Smooth muscle cell (in vitro differentiated cells): Measurements from ENCODE around the gene SLC18B1. TPM values are rescaled to one million over a fixed set of nuclear protein-coding genes. Genes with fewer than 3 reads are reported as not detected.

Experiments
- DNase-seq: peaks from one replicate; lab custom pipeline; 2025; ENCODE audit not compliant: unreplicated experiment; lab: John Stamatoyannopoulos, UW
- H2AFZ ChIP-seq: fragments of 200-600 bp; sonication (generic); 2 replicates; pipeline ENCODE4 v1.6.0; 2016; ENCODE audit warnings: antibody characterized with exemption, low read depth, mild to moderate bottlenecking
- H3F3A ChIP-seq: fragments of 200-600 bp; sonication (generic); 2 replicates; pipeline ENCODE4 v1.6.0; 2017; ENCODE audit warnings: antibody characterized with exemption, low read depth
- H3K27ac ChIP-seq: fragments of 200-600 bp; sonication (generic); 2 replicates; pipeline ENCODE4 v1.5.1; 2016; ENCODE audit warnings: low read depth, mild to moderate bottlenecking
- H3K27me3 ChIP-seq: fragments of 200-600 bp; sonication (generic); 2 replicates; pipeline ENCODE4 v1.6.1; 2016; ENCODE audit warnings: low read depth, mild to moderate bottlenecking
- H3K36me3 ChIP-seq: fragments of 200-600 bp; sonication (generic); 2 replicates; pipeline ENCODE4 v1.5.1; 2016; ENCODE audit warnings: low read depth
- H3K4me1 ChIP-seq: fragments of 200-600 bp; sonication (generic); 2 replicates; pipeline ENCODE4 v1.5.1; 2016; ENCODE audit warnings: low read depth
- H3K4me2 ChIP-seq: fragments of 200-600 bp; sonication (generic); 2 replicates; pipeline ENCODE4 v1.6.0; 2016; ENCODE audit warnings: mild to moderate bottlenecking
- H3K4me3 ChIP-seq: fragments of 200-600 bp; sonication (generic); 2 replicates; pipeline ENCODE4 v1.5.1; 2016; ENCODE audit warnings: mild to moderate bottlenecking
- H3K79me2 ChIP-seq: fragments of 200-600 bp; sonication (generic); 2 replicates; pipeline ENCODE4 v1.6.0; 2016; ENCODE audit warnings: low read depth, mild to moderate bottlenecking
- H3K9ac ChIP-seq: fragments of 200-600 bp; sonication (generic); 2 replicates; pipeline ENCODE4 v1.6.0; 2016; ENCODE audit warnings: low read depth
- H3K9me3 ChIP-seq: fragments of 200-600 bp; sonication (generic); replicated peaks from 2 replicates; pipeline ENCODE4 v1.5.1; 2016; ENCODE audit warnings: low read depth
- H4K20me1 ChIP-seq: fragments of 200-600 bp; sonication (generic); 2 replicates; pipeline ENCODE4 v1.6.0; 2016; ENCODE audit warnings: low read depth
- WGBS: methylation state at CpG from one replicate; pipeline ENCODE4 v1.1.7; 2016; ENCODE audit warnings: low lambda C conversion rate; 5-methylcytosine and 5-hydroxymethylcytosine counted together
- polyA plus RNA-seq: library from polyadenylated mRNA; unstranded; fragments of >200 nt; fragmentation: Nextera tagmentation; extraction: Ambion mirVana; gene quantifications from 2 replicates; pipeline ENCODE4 v1.2.1, GENCODE V29; 2016
- total RNA-seq: library from RNA; depleted of rRNA; stranded (reverse); fragments of >200 nt; gene quantifications from 2 replicates; pipeline ENCODE4 v1.2.3, GENCODE V29; 2014
- TF ChIP-seq, protein P1 (sequence below): fragments of 200-600 bp; sonication (generic); IDR thresholded peaks from 2 replicates; pipeline ENCODE4 v1.5.1; 2017; ENCODE audit warnings: borderline replicate concordance, mild to moderate bottlenecking, antibody characterized with exemption; ENCODE audit not compliant: insufficient read depth, poor library complexity, severe bottlenecking

The SLC18B1 gene
- total and polyA plus RNA-seq, 2 experiments from 2014 or later: 7.1 to 7.8 TPM

DNA sequence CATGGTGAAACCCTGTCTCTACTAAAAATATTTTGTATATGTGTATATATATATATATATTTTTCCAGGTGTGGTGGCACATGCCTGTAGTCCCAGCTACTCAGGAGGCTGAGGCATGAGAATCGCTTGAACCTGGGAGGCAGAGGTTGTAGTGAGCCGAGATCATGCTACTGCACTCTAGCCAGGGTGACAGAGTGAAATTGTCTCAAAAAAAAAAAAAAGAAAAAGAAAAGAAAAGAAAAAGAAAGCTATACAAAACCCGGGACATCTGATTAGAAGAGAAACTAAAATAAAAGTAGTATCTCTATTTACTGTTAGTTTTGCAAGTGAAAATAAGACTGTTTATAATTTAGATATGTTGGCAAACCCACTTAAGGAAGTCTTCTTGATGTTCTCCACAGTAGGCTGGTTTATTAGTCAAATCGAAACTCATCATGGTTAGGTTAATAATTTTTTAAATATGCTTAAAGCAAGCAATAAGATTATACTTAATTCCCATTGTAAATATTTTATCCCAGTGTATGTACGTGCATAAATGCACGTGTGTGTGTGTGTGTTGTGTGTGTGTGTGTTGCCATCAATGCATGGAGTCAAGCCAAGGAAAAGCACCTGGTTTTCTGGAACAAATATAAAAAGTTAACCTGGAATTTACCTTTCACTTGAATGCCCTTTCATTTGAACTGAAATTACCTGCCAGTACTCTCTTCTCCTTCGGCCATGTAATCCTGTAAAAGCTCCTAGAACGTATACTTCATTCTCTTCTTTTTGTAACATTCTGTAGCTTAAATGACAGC is 47.8 kb downstream of the SLC18B1 start:
- no peak overlapping the region for H3K4me2 ChIP-seq
- no peaks in the 10 kb centered on the region for H3F3A ChIP-seq
- H2AFZ ChIP-seq: no peak overlapping the region
- TF ChIP-seq, protein P1, sequence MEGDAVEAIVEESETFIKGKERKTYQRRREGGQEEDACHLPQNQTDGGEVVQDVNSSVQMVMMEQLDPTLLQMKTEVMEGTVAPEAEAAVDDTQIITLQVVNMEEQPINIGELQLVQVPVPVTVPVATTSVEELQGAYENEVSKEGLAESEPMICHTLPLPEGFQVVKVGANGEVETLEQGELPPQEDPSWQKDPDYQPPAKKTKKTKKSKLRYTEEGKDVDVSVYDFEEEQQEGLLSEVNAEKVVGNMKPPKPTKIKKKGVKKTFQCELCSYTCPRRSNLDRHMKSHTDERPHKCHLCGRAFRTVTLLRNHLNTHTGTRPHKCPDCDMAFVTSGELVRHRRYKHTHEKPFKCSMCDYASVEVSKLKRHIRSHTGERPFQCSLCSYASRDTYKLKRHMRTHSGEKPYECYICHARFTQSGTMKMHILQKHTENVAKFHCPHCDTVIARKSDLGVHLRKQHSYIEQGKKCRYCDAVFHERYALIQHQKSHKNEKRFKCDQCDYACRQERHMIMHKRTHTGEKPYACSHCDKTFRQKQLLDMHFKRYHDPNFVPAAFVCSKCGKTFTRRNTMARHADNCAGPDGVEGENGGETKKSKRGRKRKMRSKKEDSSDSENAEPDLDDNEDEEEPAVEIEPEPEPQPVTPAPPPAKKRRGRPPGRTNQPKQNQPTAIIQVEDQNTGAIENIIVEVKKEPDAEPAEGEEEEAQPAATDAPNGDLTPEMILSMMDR: no peak
- H3K36me3 ChIP-seq: no peaks in the 10 kb centered on the region
- no peaks in the 10 kb centered on the region for H3K4me1 ChIP-seq
- no peak overlapping the region for H3K27ac ChIP-seq
- H3K9ac ChIP-seq: no peak overlapping the region
- DNase-seq: no peak
- no peaks in the 10 kb centered on the region for H3K79me2 ChIP-seq
- H3K27me3 ChIP-seq: peaks cover 1% of the 10 kb centered on the region
- WGBS: 77% methylated on average over 6 of the region's 8 CpGs
- H3K9me3 ChIP-seq: no peaks in the 10 kb centered on the region
- no peaks in the 10 kb centered on the region for H4K20me1 ChIP-seq
- H3K4me3 ChIP-seq: no peak overlapping the region

DNA sequence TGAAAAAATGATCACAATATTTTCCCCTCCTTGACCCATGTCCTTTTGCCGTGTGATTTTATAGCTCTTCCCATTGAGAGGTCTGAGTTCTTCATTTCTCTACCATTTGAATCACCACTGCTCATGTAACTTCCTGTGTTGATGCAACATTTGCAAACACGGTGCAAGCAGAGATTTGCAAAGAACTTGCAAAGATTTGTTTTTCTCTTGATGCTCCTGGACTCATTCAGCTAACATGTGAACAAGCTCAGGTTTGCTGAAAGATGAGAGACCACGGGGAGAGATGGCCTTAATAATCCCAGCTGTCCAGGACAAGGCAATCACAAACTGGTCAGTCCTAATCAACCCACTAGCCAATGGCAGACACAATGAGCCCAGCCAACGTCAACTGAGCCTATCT is 49.3 kb downstream of the SLC18B1 start:
- no peak overlapping the region for H3K4me2 ChIP-seq
- no peak overlapping the region for H3K4me3 ChIP-seq
- H3K27ac ChIP-seq: no peak overlapping the region

DNA sequence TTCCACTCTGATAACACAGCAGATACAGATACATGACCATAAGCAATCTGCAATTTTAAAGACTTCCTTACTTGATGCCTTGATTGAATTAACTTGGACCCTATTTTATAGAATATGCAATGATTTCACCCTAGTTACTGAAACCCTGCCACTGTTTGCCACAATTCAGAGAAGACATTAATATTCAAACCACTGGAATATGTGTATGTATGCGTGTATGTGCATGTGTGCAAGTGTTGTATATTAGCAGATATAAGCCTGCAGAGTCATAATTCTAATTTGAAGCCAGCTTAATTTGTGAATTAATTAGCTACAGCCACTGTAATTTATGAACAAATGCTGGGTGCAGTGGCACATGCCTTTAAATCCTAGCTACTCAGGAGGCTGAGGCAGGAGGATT is 50.0 kb downstream of the SLC18B1 start:
- no peak overlapping the region for H2AFZ ChIP-seq
- H3K27me3 ChIP-seq: no peaks in the 10 kb centered on the region
- no peaks in the 10 kb centered on the region for H3K4me1 ChIP-seq
- H3K27ac ChIP-seq: no peak overlapping the region
- no peaks in the 10 kb centered on the region for H4K20me1 ChIP-seq
- H3K36me3 ChIP-seq: no peaks in the 10 kb centered on the region
- 94% methylated on average over 1 of the region's 1 CpG for WGBS
- no peak for DNase-seq
- H3F3A ChIP-seq: no peaks in the 10 kb centered on the region
- no peak overlapping the region for H3K9ac ChIP-seq
- H3K9me3 ChIP-seq: no peaks in the 10 kb centered on the region
- TF ChIP-seq, protein P1: no peak
- H3K4me2 ChIP-seq: no peak overlapping the region
- H3K79me2 ChIP-seq: no peaks in the 10 kb centered on the region
- H3K4me3 ChIP-seq: no peak overlapping the region

More for the DNA sequence above, 49.3 kb downstream of the SLC18B1 start:
- no peaks in the 10 kb centered on the region for H3K27me3 ChIP-seq
- no peak overlapping the region for H2AFZ ChIP-seq
- no peaks in the 10 kb centered on the region for H3K4me1 ChIP-seq
- WGBS: 69% methylated on average over 4 of the region's 4 CpGs
- no peaks in the 10 kb centered on the region for H3K9me3 ChIP-seq
- TF ChIP-seq, protein P1: no peak
- no peaks in the 10 kb centered on the region for H3K79me2 ChIP-seq
- no peaks in the 10 kb centered on the region for H4K20me1 ChIP-seq
- H3F3A ChIP-seq: no peaks in the 10 kb centered on the region
- H3K36me3 ChIP-seq: no peaks in the 10 kb centered on the region
- no peak for DNase-seq
- no peak overlapping the region for H3K9ac ChIP-seq

DNA sequence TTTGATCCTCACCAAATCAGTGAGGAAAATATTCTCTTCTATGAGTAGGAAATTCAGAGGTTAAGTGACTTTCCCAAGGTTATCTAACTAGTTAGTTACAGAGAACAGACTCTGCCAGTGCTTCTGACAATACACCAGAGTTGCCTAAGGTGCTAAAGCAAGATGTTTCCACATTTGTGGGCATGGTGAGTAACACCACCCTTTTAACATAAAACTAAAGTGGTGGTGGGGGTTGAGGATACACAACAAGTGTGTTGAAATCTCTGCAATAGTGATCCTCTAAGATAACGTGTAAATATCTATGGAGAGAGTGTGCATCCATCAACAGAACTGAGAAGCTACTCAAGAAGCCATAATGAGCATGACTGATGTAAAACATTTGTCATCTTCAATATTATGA is 52.4 kb downstream of the SLC18B1 start:
- Histone ChIP-seq H2AFZ (no peak overlapping the region), H3K9ac (no peak overlapping the region), H3K4me1 (no peaks in the 10 kb centered on the region), H3K4me3 (no peak overlapping the region), H3K9me3 (no peaks in the 10 kb centered on the region), H3K79me2 (no peaks in the 10 kb centered on the region), H3K36me3 (no peaks in the 10 kb centered on the region), H3K27me3 (no peaks in the 10 kb centered on the region), H4K20me1 (no peaks in the 10 kb centered on the region), H3K4me2 (no peak overlapping the region), H3K27ac (no peak overlapping the region), H3F3A (no peaks in the 10 kb centered on the region)
- no peak for DNase-seq
- WGBS: 71% methylated on average over 1 of the region's 1 CpG
- TF ChIP-seq, protein P1: no peak
